Measurements from ENCODE around the gene ITCH. TPM values are rescaled to one million over a fixed set of nuclear protein-coding genes. Genes with fewer than 3 reads are reported as not detected.
"Not testable (repeated sequence)": the region's sequence is repeated elsewhere in the genome, so short reads cannot be mapped to it uniquely, and the experiment has no call there.

ITCH gene
- total RNA-seq, 1 experiment from 2014 or later, result 78.8 TPM

- DNase-seq (ENCODE audit: low read depth, low spot score); intact Hi-C loops (cut with micrococcal nuclease); H3K4me1 ChIP-seq (ENCODE audit: control insufficient read depth in 1 of 2, insufficient read depth in 2 of 2, low read length in 2 of 2); H3K27ac ChIP-seq (ENCODE audit: low read depth, low read length); ATAC-seq; H3K9me3 ChIP-seq (ENCODE audit: control insufficient read depth in 1 of 2, insufficient read depth in 1 of 2, low read depth in 1 of 2, low read length in 2 of 2); CTCF ChIA-PET; H3K36me3 ChIP-seq (ENCODE audit: control insufficient read depth in 1 of 2, insufficient read depth in 2 of 2, low read length in 2 of 2); H2AFZ ChIP-seq (ENCODE audit: low read depth, low read length, poor library complexity, severe bottlenecking); H4K20me1 ChIP-seq (ENCODE audit: insufficient read depth); RAD21 ChIA-PET (ENCODE audit: low non-redundant PET in 1 of 2, low total read pairs in 2 of 2, uncharacterized antibody in 2 of 2, unreplicated experiment in 2 of 2); H3K27me3 ChIP-seq (ENCODE audit: insufficient read depth, low read length); H3K9me2 ChIP-seq (ENCODE audit: insufficient read depth); H3K9ac ChIP-seq (ENCODE audit: low read length); H3K4me3 ChIP-seq (replicated peaks in 1 of 2; ENCODE audit: low read depth in 1 of 2, low read length in 2 of 2); H3K4me2 ChIP-seq (ENCODE audit: low read length); BruUV-seq (replicated peaks); POLR2A ChIA-PET: not testable (repeated sequence)
- H3K79me2 ChIP-seq (ENCODE audit: insufficient read depth, low read length), result peaks cover 26% of the 10 kb centered on the region
Measured at GRCh38 chr20:34514034-34514433, 151.0 kb downstream of the ITCH start.

DNA sequence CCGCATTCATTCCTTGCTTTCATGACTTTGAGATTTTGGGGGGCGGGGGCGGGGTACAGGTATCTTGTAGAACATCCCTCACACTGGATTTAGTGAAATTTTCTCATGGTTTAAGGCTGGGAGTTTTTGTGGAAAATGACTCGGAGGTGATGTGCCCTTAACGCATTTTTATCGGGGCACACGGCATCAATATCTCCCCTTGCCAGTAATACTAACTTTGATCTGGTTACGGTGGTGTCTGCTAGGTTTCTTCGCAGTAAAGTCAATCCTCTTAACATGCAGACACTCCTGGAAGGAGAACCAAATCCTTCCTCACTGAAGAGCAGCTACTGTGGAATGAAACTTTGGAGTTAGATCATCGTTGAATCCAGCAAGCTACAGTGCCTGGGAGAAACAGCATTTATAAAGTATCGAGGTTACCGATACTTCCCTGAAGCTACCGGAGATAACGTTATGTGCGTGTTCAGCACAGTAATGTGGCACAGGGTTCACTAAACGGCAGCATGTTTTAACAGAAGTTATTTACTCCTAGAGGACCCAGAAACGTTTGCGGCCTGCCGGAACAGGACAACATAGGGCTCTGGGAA lies 151.9 kb downstream of the ITCH start:
- intact Hi-C loops (cut with micrococcal nuclease), result no loop called here
- RAD21 ChIA-PET (ENCODE audit: low non-redundant PET in 1 of 2, low total read pairs in 2 of 2, uncharacterized antibody in 2 of 2, unreplicated experiment in 2 of 2), result interaction anchor here in 1 of 2 experiments (3.2 kb wide), 1 partner anchor 202 kb away, joined by 20 read pairs; no protein-coding TSS in a partner anchor
- Histone ChIP-seq H3K36me3 (ENCODE audit: control insufficient read depth in 1 of 2, insufficient read depth in 2 of 2, low read length in 2 of 2) (peaks cover 3 to 5% of the 10 kb centered on the region in 2 experiments; a peak in 2 of 4 replicates), H3K9me2 (ENCODE audit: insufficient read depth) (no peaks in the 10 kb centered on the region), H3K9ac (ENCODE audit: low read length) (no peak overlapping the region), H3K27ac (ENCODE audit: low read depth, low read length) (peak overlapping the region; percentile 79), H3K79me2 (ENCODE audit: insufficient read depth, low read length) (peaks cover 36% of the 10 kb centered on the region), H4K20me1 (ENCODE audit: insufficient read depth) (no peaks in the 10 kb centered on the region), H3K4me3 (replicated peaks in 1 of 2; ENCODE audit: low read depth in 1 of 2, low read length in 2 of 2) (no peak overlapping the region), H3K4me2 (ENCODE audit: low read length) (no peak overlapping the region), H3K27me3 (ENCODE audit: insufficient read depth, low read length) (no peaks in the 10 kb centered on the region), H2AFZ (ENCODE audit: low read depth, low read length, poor library complexity, severe bottlenecking) (no peak overlapping the region), H3K9me3 (ENCODE audit: control insufficient read depth in 1 of 2, insufficient read depth in 1 of 2, low read depth in 1 of 2, low read length in 2 of 2) (no peaks in the 10 kb centered on the region), H3K4me1 (ENCODE audit: control insufficient read depth in 1 of 2, insufficient read depth in 2 of 2, low read length in 2 of 2) (peaks cover 4 to 7% of the 10 kb centered on the region in 2 experiments; a peak in 3 of 4 replicates)
- POLR2A ChIA-PET, result no interaction called here
- DNase-seq (ENCODE audit: low read depth, low spot score), result no peak
- no peak for TF ChIP-seq SIN3A (IDR thresholded peaks at IDR 0.05; ENCODE audit: low read depth)
- no peak for TF ChIP-seq TCF7L2 (IDR thresholded peaks at IDR 0.05; ENCODE audit: borderline replicate concordance, extremely low read depth, insufficient read depth, insufficient read length)
- TF ChIP-seq MAX (IDR thresholded peaks at IDR 0.05), result no peak
- TF ChIP-seq CEBPB (IDR thresholded peaks at IDR 0.05; ENCODE audit: low read depth), result no peak
- no peak for TF ChIP-seq JUND (IDR thresholded peaks at IDR 0.05)
- no peak for TF ChIP-seq CBX3 (IDR thresholded peaks at IDR 0.05; ENCODE audit: low read depth)
- no peak for TF ChIP-seq YY1 (IDR thresholded peaks at IDR 0.05; ENCODE audit: extremely low read depth, insufficient replicate concordance, low read depth, low read length)
- no peak for TF ChIP-seq POLR2AphosphoS5 (IDR thresholded peaks at IDR 0.05; ENCODE audit: low read depth, low read length)
- CTCF ChIA-PET, result interaction anchor here (2.2 kb wide), 1 partner anchor 10 kb away, joined by 9 read pairs; no protein-coding TSS in a partner anchor
- ATAC-seq, result no peak
- no TSS peak for BruUV-seq (replicated peaks)
